K562 (cell line): ENCODE data around the gene DYRK2. TPM values are rescaled to one million over a fixed set of nuclear protein-coding genes. Genes with fewer than 3 reads are reported as not detected.

Experiments
- BRCA1 ChIP-seq, 2 experiments: fragments of 450-650 bp in 1 of 2; sonication (generic) in 1 of 2; formaldehyde crosslinking in 1 of 2; IDR thresholded peaks; 2 replicates each; pipeline versions ENCODE4 v1.5.0 to v1.6.1; 2017 to 2020; ENCODE audit warnings: mild to moderate bottlenecking in 1 of 2, missing genetic modification reagents in 1 of 2
- BRD9 ChIP-seq: fragments of 450-650 bp; IDR thresholded peaks from 2 replicates; pipeline ENCODE4 v1.6.1; 2018; ENCODE audit warnings: low read depth; ENCODE audit not compliant: partially characterized antibody
- CBX2 ChIP-seq: fragments of 200-600 bp; sonication (generic); IDR thresholded peaks from one replicate; pipeline ENCODE4 v1.6.1; 2012; ENCODE audit warnings: mild to moderate bottlenecking, low read length, inconsistent platforms; ENCODE audit not compliant: insufficient read depth, poor library complexity, severe bottlenecking
- EP400 ChIP-seq: fragments of 450-650 bp; IDR thresholded peaks from 2 replicates; pipeline ENCODE4 v1.6.1; 2017; ENCODE audit warnings: antibody characterized with exemption, mild to moderate bottlenecking, moderate library complexity
- FOXM1 ChIP-seq, 2 experiments: fragments of 450-650 bp in 1 of 2; sonication (generic) in 1 of 2; formaldehyde crosslinking in 1 of 2; IDR thresholded peaks; 2 replicates each; pipeline versions ENCODE4 v1.6.1 to v1.9.0; 2017 to 2022; ENCODE audit warnings: low read depth in 2 of 2, mild to moderate bottlenecking in 2 of 2, missing genetic modification reagents in 1 of 2, moderate library complexity in 1 of 2
- HDAC1 ChIP-seq, 2 experiments: fragments of 450-650 bp; IDR thresholded peaks; 2 replicates each; pipeline ENCODE4 v1.6.1; 2016 to 2017; ENCODE audit warnings: inconsistent platforms in 1 of 2, mild to moderate bottlenecking in 1 of 2, moderate library complexity in 1 of 2
- HNRNPUL1 ChIP-seq: fragments of 200-400 bp; formaldehyde crosslinking; IDR thresholded peaks from 2 replicates; pipeline ENCODE4 v1.6.1; 2017; ENCODE audit warnings: low read length
- LEF1 ChIP-seq: fragments of 450-650 bp; IDR thresholded peaks from 2 replicates; pipeline ENCODE4 v1.6.1; 2016; ENCODE audit warnings: mild to moderate bottlenecking
- MAFK ChIP-seq: IDR thresholded peaks from 2 replicates; pipeline ENCODE4 v1.6.1; 2011; ENCODE audit warnings: low read length, improper control_type of control experiment
- MYC ChIP-seq, 2 experiments: fragments of 250-450 bp in 1 of 2; sonication (Bioruptor Pico) in 1 of 2; IDR thresholded peaks; 2 replicates each; pipeline versions ENCODE4 v1.5.1 to v1.6.1; 2012 to 2021; ENCODE audit warnings: low read depth in 2 of 2, borderline replicate concordance in 1 of 2, improper control_type of control experiment in 1 of 2, low read length in 1 of 2, mild to moderate bottlenecking in 1 of 2, moderate library complexity in 1 of 2
- NUFIP1 ChIP-seq: fragments of 450-650 bp; IDR thresholded peaks from 2 replicates; pipeline ENCODE4 v1.6.1; 2018; ENCODE audit not compliant: partially characterized antibody
- POLR3A ChIP-seq: IDR thresholded peaks from 2 replicates; pipeline ENCODE4 v1.6.1; 2011; ENCODE audit warnings: borderline replicate concordance, mild to moderate bottlenecking, moderate library complexity; ENCODE audit not compliant: insufficient read length, insufficient read depth; ENCODE audit errors: extremely low read depth
- SRSF9 ChIP-seq: fragments of 200-400 bp; formaldehyde crosslinking; IDR thresholded peaks from 2 replicates; pipeline ENCODE4 v1.6.1; 2017; ENCODE audit warnings: low read depth, low read length, borderline replicate concordance
- ZFP36 ChIP-seq: fragments of 150-350 bp; IDR thresholded peaks from 2 replicates; pipeline ENCODE4 v1.6.1; 2018; ENCODE audit warnings: low read length, low read depth; ENCODE audit not compliant: partially characterized antibody
- ZNF134 ChIP-seq: fragments of 250-450 bp; sonication (Bioruptor Pico); conservative IDR thresholded peaks from 2 replicates; pipeline ENCODE4 v1.4.0; 2020
- ZNF165 ChIP-seq: fragments of 250-450 bp; sonication (Bioruptor Pico); IDR thresholded peaks from 2 replicates; pipeline ENCODE4 v1.4.0; 2020; ENCODE audit warnings: borderline replicate concordance
- ZNF583 ChIP-seq: fragments of 250-450 bp; sonication (Bioruptor Pico); IDR thresholded peaks from 2 replicates; pipeline ENCODE4 v1.4.0; 2020
- ZNF695 ChIP-seq: fragments of 450-650 bp; formaldehyde crosslinking; IDR thresholded peaks from 2 replicates; pipeline ENCODE4 v1.4.0; 2020; ENCODE audit warnings: mild to moderate bottlenecking, moderate library complexity
- polyA plus RNA-seq, 8 experiments: library from polyadenylated mRNA; depleted of rRNA in 4 of 8; stranded (reverse) in 5 of 8; unstranded in 3 of 8; fragments of >200 nt; fragmentation: Nextera tagmentation in 2 of 8; fragmentation: Illumina TruSeq in 1 of 8; extraction: Ambion mirVana in 2 of 8; extraction: Trizol in 1 of 8; gene quantifications; 2 replicates each; pipeline versions ENCODE4 v1.2.1 to v1.2.3, GENCODE V29; 2011 to 2014; ENCODE audit warnings: inconsistent platforms in 1 of 8, missing spikeins in 1 of 8
- total RNA-seq, 7 experiments: library from RNA; depleted of rRNA in 6 of 7; stranded (reverse); fragments of >200 nt in 6 of 7; fragmentation: Illumina TruSeq in 2 of 7; extraction: Trizol in 2 of 7; gene quantifications; 2 replicates each; pipeline versions ENCODE4 v1.2.1 to v1.2.3, GENCODE V29; 2011 to 2021; ENCODE audit warnings: low replicate concordance in 1 of 7
- TF ChIP-seq, protein P1 (sequence below): fragments of 450-650 bp; formaldehyde crosslinking; IDR thresholded peaks from 2 replicates; pipeline ENCODE4 v1.4.0; 2020; ENCODE audit warnings: mild to moderate bottlenecking, moderate library complexity
- TF ChIP-seq, protein P2 (sequence below): fragments of 450-650 bp; formaldehyde crosslinking; IDR thresholded peaks from 2 replicates; pipeline ENCODE4 v1.4.0; 2020; ENCODE audit warnings: mild to moderate bottlenecking, moderate library complexity
- TF ChIP-seq, protein P3 (sequence below): fragments of 450-650 bp; conservative IDR thresholded peaks from 2 replicates; pipeline ENCODE4 v1.6.1; 2016; ENCODE audit warnings: missing genetic modification characterization, low read depth, mild to moderate bottlenecking, control low read depth, missing compliant biosample characterization
- TF ChIP-seq, protein P4 (sequence below), 2 experiments: fragments of 450-650 bp in 1 of 2; sonication (generic) in 1 of 2; formaldehyde crosslinking; conservative IDR thresholded peaks; 2 replicates each; pipeline versions ENCODE4 v1.4.0 to v1.8.1; 2020 to 2022; ENCODE audit warnings: mild to moderate bottlenecking in 1 of 2, missing genetic modification reagents in 1 of 2

The DYRK2 gene
- total and polyA plus RNA-seq, 9 of the 15 experiments (the other 6 are each of a cell fraction or from before 2014, with no cell fraction given): 1.7 to 15.4 (median 8.4) TPM

DNA sequence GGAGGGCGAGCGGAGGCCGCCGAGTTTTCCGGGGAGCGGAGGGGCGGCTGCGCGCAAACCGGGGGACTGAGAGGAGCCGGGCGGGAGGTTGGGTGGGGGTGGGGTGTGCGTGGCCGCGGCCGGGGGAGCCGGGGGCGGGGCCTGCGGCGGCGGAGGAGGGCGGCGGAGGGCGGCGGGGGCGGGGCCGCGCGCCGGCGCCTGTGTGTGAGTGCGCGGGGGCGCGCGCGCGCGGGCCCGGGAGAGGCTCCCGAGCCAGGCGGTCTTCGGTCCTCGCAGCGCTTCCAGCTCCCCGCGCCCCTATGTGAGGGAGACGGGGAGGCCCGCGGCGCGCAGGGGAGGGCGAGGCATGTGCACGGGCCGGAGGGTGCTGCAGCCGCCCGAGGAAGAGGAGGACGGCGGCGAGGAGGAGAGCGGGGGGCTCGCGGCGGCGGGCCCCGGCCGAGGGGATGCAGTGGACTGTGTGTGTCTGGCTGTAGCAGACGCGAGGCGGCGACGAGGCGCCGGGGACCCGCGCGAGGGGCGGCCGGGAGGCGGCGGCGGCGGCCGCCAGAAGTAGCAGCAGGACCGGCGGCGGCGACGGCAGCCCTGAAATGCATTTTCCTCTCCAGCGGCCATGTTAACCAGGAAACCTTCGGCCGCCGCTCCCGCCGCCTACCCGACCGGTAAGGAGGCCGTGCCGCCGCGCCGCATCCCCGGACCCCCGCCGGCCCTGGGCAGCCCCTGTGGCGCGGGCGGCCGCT, at the start of gene DYRK2 (continued):
- no peak for TF ChIP-seq FOXM1 (IDR thresholded peaks at IDR 0.05; ENCODE audit: low read depth)
- TF ChIP-seq FOXM1 (CRISPR knock-in tag; IDR thresholded peaks at IDR 0.05; ENCODE audit: low read depth): no peak
- no peak for TF ChIP-seq ZNF165 (CRISPR knock-in tag)
- no peak for TF ChIP-seq CBX2
- TF ChIP-seq, protein P1, sequence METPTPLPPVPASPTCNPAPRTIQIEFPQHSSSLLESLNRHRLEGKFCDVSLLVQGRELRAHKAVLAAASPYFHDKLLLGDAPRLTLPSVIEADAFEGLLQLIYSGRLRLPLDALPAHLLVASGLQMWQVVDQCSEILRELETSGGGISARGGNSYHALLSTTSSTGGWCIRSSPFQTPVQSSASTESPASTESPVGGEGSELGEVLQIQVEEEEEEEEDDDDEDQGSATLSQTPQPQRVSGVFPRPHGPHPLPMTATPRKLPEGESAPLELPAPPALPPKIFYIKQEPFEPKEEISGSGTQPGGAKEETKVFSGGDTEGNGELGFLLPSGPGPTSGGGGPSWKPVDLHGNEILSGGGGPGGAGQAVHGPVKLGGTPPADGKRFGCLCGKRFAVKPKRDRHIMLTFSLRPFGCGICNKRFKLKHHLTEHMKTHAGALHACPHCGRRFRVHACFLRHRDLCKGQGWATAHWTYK (CRISPR knock-in tag): peak; percentile 50; the same call in 1 of the 2 replicates
- TF ChIP-seq, protein P2, sequence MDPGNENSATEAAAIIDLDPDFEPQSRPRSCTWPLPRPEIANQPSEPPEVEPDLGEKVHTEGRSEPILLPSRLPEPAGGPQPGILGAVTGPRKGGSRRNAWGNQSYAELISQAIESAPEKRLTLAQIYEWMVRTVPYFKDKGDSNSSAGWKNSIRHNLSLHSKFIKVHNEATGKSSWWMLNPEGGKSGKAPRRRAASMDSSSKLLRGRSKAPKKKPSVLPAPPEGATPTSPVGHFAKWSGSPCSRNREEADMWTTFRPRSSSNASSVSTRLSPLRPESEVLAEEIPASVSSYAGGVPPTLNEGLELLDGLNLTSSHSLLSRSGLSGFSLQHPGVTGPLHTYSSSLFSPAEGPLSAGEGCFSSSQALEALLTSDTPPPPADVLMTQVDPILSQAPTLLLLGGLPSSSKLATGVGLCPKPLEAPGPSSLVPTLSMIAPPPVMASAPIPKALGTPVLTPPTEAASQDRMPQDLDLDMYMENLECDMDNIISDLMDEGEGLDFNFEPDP: no peak
- no peak for TF ChIP-seq BRCA1 (IDR thresholded peaks at IDR 0.05)
- TF ChIP-seq BRCA1 (CRISPR knock-in tag; IDR thresholded peaks at IDR 0.05): no peak
- TF ChIP-seq NUFIP1: no peak
- TF ChIP-seq MYC (IDR thresholded peaks at IDR 0.05; ENCODE audit: low read depth, low read length): no peak
- no peak for TF ChIP-seq MYC (CRISPR knock-in tag; IDR thresholded peaks at IDR 0.05; ENCODE audit: borderline replicate concordance, low read depth)
- TF ChIP-seq LEF1: no peak
- no peak for TF ChIP-seq SRSF9
- TF ChIP-seq MAFK: no peak
- TF ChIP-seq ZNF583 (CRISPR knock-in tag): no peak
- no peak for TF ChIP-seq EP400
- TF ChIP-seq BRD9: no peak
- no peak for TF ChIP-seq ZNF695 (CRISPR knock-in tag)
- TF ChIP-seq, protein P3, sequence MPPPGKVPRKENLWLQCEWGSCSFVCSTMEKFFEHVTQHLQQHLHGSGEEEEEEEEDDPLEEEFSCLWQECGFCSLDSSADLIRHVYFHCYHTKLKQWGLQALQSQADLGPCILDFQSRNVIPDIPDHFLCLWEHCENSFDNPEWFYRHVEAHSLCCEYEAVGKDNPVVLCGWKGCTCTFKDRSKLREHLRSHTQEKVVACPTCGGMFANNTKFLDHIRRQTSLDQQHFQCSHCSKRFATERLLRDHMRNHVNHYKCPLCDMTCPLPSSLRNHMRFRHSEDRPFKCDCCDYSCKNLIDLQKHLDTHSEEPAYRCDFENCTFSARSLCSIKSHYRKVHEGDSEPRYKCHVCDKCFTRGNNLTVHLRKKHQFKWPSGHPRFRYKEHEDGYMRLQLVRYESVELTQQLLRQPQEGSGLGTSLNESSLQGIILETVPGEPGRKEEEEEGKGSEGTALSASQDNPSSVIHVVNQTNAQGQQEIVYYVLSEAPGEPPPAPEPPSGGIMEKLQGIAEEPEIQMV (tag): no peak
- TF ChIP-seq ZNF134 (CRISPR knock-in tag): 0 out of 2 replicates have a peak, but pooled peaks have one; percentile 13
- TF ChIP-seq, protein P4, sequence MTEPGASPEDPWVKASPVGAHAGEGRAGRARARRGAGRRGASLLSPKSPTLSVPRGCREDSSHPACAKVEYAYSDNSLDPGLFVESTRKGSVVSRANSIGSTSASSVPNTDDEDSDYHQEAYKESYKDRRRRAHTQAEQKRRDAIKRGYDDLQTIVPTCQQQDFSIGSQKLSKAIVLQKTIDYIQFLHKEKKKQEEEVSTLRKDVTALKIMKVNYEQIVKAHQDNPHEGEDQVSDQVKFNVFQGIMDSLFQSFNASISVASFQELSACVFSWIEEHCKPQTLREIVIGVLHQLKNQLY (CRISPR knock-in tag; conservative IDR thresholded peaks at IDR 0.05): no peak
- TF ChIP-seq HDAC1 (IDR thresholded peaks at IDR 0.05): no peak
- no peak for TF ChIP-seq POLR3A
- TF ChIP-seq HNRNPUL1: no peak
- no peak for TF ChIP-seq ZFP36
